Measurements from ENCODE around the gene MRPL2. TPM values are rescaled to one million over a fixed set of nuclear protein-coding genes. Genes with fewer than 3 reads are reported as not detected.
A peak's percentile ranks its signal among the peaks of the same experiment; 100 is the strongest.

The MRPL2 gene
- total RNA-seq, 1 experiment from 2014 or later, result 123 TPM

DNA sequence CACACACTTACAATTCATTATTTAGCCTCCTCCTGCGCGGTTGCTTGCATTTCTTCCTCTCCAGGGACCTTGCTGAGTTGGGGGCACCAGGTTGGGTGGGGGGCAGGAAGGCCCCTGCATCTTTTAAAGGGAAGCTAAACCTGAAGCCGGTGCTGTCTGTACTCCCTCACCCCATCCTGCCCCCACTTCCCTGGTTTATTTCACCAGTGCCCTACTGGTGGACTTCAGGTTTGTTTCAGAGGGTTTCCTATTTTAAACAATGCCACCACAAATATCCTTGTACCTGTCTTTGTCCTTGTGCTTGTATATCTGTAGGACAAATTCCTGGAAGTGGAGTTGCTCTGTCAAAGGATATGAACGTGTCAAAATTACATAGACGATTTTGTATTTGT is 37.9 kb upstream of the MRPL2 start:
- ChIA-PET POLR2A (interaction anchor here (1.0 kb wide), 1 partner anchor 167 kb away, joined by 3 read pairs; no protein-coding TSS in a partner anchor), RAD21 (ENCODE audit: low non-redundant PET in 1 of 2, low total read pairs in 2 of 2, uncharacterized antibody in 2 of 2, unreplicated experiment in 2 of 2) (no interaction called here), CTCF (no interaction called here)
- intact Hi-C loops (cut with micrococcal nuclease), result no loop called here
- ATAC-seq, result peak; percentile 49; the same call in 1 of the 2 replicates
- Histone ChIP-seq H3K27ac (ENCODE audit: low read depth, low read length) (peak overlapping the region; percentile 89), H3K4me2 (ENCODE audit: low read length) (peak overlapping the region; percentile 68), H3K36me3 (ENCODE audit: control insufficient read depth in 1 of 2, insufficient read depth in 2 of 2, low read length in 2 of 2) (no peaks in the 10 kb centered on the region), H3K27me3 (ENCODE audit: insufficient read depth, low read length) (no peaks in the 10 kb centered on the region), H3K4me1 (ENCODE audit: control insufficient read depth in 1 of 2, insufficient read depth in 2 of 2, low read length in 2 of 2) (peaks cover 28 to 60% of the 10 kb centered on the region in 2 experiments), H3K9me3 (ENCODE audit: control insufficient read depth in 1 of 2, insufficient read depth in 1 of 2, low read depth in 1 of 2, low read length in 2 of 2) (no peaks in the 10 kb centered on the region), H3K79me2 (ENCODE audit: insufficient read depth, low read length) (peaks cover 55% of the 10 kb centered on the region), H4K20me1 (ENCODE audit: insufficient read depth) (no peaks in the 10 kb centered on the region; the same call in 1 of the 2 replicates), H3K9me2 (ENCODE audit: insufficient read depth) (no peaks in the 10 kb centered on the region), H3K4me3 (replicated peaks in 1 of 2; ENCODE audit: low read depth in 1 of 2, low read length in 2 of 2) (no peak overlapping the region), H2AFZ (ENCODE audit: low read depth, low read length, poor library complexity, severe bottlenecking) (no peak overlapping the region), H3K9ac (ENCODE audit: low read length) (peak overlapping the region; percentile 37)
- BruUV-seq (replicated peaks), result no TSS peak
- no peak for DNase-seq (ENCODE audit: low read depth, low spot score)
- TF ChIP-seq, protein P1, sequence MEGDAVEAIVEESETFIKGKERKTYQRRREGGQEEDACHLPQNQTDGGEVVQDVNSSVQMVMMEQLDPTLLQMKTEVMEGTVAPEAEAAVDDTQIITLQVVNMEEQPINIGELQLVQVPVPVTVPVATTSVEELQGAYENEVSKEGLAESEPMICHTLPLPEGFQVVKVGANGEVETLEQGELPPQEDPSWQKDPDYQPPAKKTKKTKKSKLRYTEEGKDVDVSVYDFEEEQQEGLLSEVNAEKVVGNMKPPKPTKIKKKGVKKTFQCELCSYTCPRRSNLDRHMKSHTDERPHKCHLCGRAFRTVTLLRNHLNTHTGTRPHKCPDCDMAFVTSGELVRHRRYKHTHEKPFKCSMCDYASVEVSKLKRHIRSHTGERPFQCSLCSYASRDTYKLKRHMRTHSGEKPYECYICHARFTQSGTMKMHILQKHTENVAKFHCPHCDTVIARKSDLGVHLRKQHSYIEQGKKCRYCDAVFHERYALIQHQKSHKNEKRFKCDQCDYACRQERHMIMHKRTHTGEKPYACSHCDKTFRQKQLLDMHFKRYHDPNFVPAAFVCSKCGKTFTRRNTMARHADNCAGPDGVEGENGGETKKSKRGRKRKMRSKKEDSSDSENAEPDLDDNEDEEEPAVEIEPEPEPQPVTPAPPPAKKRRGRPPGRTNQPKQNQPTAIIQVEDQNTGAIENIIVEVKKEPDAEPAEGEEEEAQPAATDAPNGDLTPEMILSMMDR (IDR thresholded peaks at IDR 0.05 in 2 of 3, conservative IDR thresholded peaks at IDR 0.05 in 1 of 3; ENCODE audit: borderline replicate concordance in 1 of 3, insufficient read depth in 1 of 3, low read depth in 2 of 3, low read length in 2 of 3), result no peak
- no peak for TF ChIP-seq YY1 (IDR thresholded peaks at IDR 0.05; ENCODE audit: extremely low read depth, insufficient replicate concordance, low read depth, low read length)
- TF ChIP-seq EZH2phosphoT487 (IDR thresholded peaks at IDR 0.05; ENCODE audit: borderline replicate concordance), result no peak
- TF ChIP-seq, protein P2, sequence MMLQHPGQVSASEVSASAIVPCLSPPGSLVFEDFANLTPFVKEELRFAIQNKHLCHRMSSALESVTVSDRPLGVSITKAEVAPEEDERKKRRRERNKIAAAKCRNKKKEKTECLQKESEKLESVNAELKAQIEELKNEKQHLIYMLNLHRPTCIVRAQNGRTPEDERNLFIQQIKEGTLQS (IDR thresholded peaks at IDR 0.05), result no peak
- TF ChIP-seq REST (IDR thresholded peaks at IDR 0.05; ENCODE audit: low read depth), result no peak
- TF ChIP-seq, protein P3, sequence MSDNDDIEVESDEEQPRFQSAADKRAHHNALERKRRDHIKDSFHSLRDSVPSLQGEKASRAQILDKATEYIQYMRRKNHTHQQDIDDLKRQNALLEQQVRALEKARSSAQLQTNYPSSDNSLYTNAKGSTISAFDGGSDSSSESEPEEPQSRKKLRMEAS (IDR thresholded peaks at IDR 0.05), result 0 out of 2 replicates have a peak, but pooled peaks have one; percentile 22
- no peak for TF ChIP-seq CBX3 (IDR thresholded peaks at IDR 0.05; ENCODE audit: low read depth)
- TF ChIP-seq SP1 (IDR thresholded peaks at IDR 0.05; ENCODE audit: low read depth), result 0 out of 2 replicates have a peak, but pooled peaks have one; percentile 3
- TF ChIP-seq ELF1 (IDR thresholded peaks at IDR 0.05; ENCODE audit: borderline replicate concordance, low read depth), result no peak
- no peak for TF ChIP-seq ZFX (IDR thresholded peaks at IDR 0.05)

Data from HCT116 (cell line).